CD4-positive, alpha-beta T cell (primary cell): ENCODE measurements around the gene PRMT1. TPM values are rescaled to one million over a fixed set of nuclear protein-coding genes. Genes with fewer than 3 reads are reported as not detected.

ENCODE experiments used
- ATAC-seq: fragments of 200-7000 bp; cut with Tn5 transposase; one replicate; pipeline ENCODE4 v1.10.0; 2022; ENCODE audit warnings: mild to moderate bottlenecking; ENCODE audit not compliant: poor library complexity
- CTCF ChIA-PET: fragments of 350-600 bp; sonication (Branson Sonifier 250); formaldehyde crosslinking; loops from one replicate; lab custom pipeline; 2021; ENCODE audit warnings: antibody characterized with exemption, inconsistent platforms; lab: Charles Lee
- POLR2A ChIA-PET: fragments of 350-600 bp; sonication (Branson Sonifier 250); formaldehyde crosslinking; loops from one replicate; lab custom pipeline; 2021; ENCODE audit warnings: antibody characterized with exemption, inconsistent platforms; lab: Charles Lee
- DNase-seq, 14 experiments: peaks; one replicate each; pipeline ENCODE4 v3.0.0-alpha.2; 2013 to 2020; ENCODE audit warnings: mixed read lengths in 2 of 14
- H3K27ac ChIP-seq, 2 donors: one replicate each; pipeline versions ENCODE4 v1.5.1 to v1.7.0; 2013; ENCODE audit warnings: low read length in 2 of 2, low read depth in 1 of 2, mild to moderate bottlenecking in 1 of 2
- H3K27me3 ChIP-seq, 2 experiments: 1 replicate in 1 of 2; 2 replicates in 1 of 2; pipeline versions ENCODE4 v1.6.1 to v1.7.0; 2013; ENCODE audit warnings: low read length in 2 of 2, control low read depth in 1 of 2, mild to moderate bottlenecking in 1 of 2, moderate library complexity in 1 of 2; ENCODE audit not compliant: insufficient read depth in 2 of 2, control insufficient read depth in 1 of 2
- H3K36me3 ChIP-seq: one replicate; pipeline ENCODE4 v1.6.1; 2013; ENCODE audit warnings: low read length, control low read depth; ENCODE audit not compliant: insufficient read depth
- H3K4me1 ChIP-seq: one replicate; pipeline ENCODE4 v1.6.1; 2013; ENCODE audit warnings: low read length, control low read depth; ENCODE audit not compliant: insufficient read depth
- H3K4me3 ChIP-seq: one replicate; pipeline ENCODE4 v1.5.1; 2013; ENCODE audit warnings: mild to moderate bottlenecking, low read length, moderate library complexity
- H3K9me3 ChIP-seq, 2 experiments: 1 replicate in 1 of 2; 2 replicates in 1 of 2; pipeline versions ENCODE4 v1.6.1 to v1.7.0; 2013; ENCODE audit warnings: low read length in 2 of 2, mild to moderate bottlenecking in 2 of 2, control low read depth in 1 of 2, moderate library complexity in 1 of 2; ENCODE audit not compliant: control insufficient read depth in 1 of 2, insufficient read depth in 1 of 2
- H3K27ac Mint-ChIP-seq: one replicate; pipeline ENCODE4 v1.8.0; 2020; ENCODE audit warnings: mixed read lengths
- H3K27me3 Mint-ChIP-seq: one replicate; pipeline ENCODE4 v1.8.0; 2021; ENCODE audit warnings: mixed read lengths
- H3K36me3 Mint-ChIP-seq: one replicate; pipeline ENCODE4 v1.8.0; 2021; ENCODE audit warnings: low read depth, mixed read lengths
- H3K4me1 Mint-ChIP-seq: one replicate; pipeline ENCODE4 v1.8.0; 2021; ENCODE audit warnings: low read depth, mixed read lengths
- H3K4me3 Mint-ChIP-seq: one replicate; pipeline ENCODE4 v1.8.0; 2020; ENCODE audit warnings: mild to moderate bottlenecking, mixed read lengths
- H3K9me3 Mint-ChIP-seq: one replicate; pipeline ENCODE4 v1.8.0; 2020; ENCODE audit warnings: mixed read lengths
- CTCF ChIP-seq: fragments of 200-600 bp; IDR thresholded peaks from one replicate; pipeline ENCODE4 v1.8.0; 2022; ENCODE audit warnings: antibody characterized with exemption, mild to moderate bottlenecking
- intact Hi-C, 2 experiments: fragments of 100-400 bp; cut with DNase I in 1 of 2; cut with micrococcal nuclease in 1 of 2; formaldehyde crosslinking; loops; one replicate each; pipeline versions ENCODE4 v1.15.1 to v1.9.0; 2023 to 2025; cut with DNase I, micrococcal nuclease
- total RNA-seq, 174 experiments: library from RNA in 2 of 174; stranded (reverse) in 2 of 174; gene quantifications; one replicate each; pipeline ENCODE4 v1.2.3 and lab custom pipeline; 2021 to 2026

The PRMT1 gene
- total RNA-seq, 2 experiments from 2014 or later = 41.5 to 46.4 TPM

- POLR2A ChIA-PET = interaction anchor here (1.1 to 6.7 kb wide), 9 partner anchors 14 to 167 kb away, joined by 3 to 125 read pairs (median 10); partner anchors contain the start of genes NOSIP, PRMT1, PRR12 and RPS11
- Histone ChIP-seq H3K27ac (peak overlapping the region; percentile 66 to 90), H3K4me3 (peak overlapping the region; percentile 62), H3K9me3 (no peaks in the 10 kb centered on the region), H3K36me3 (peaks cover 45% of the 10 kb centered on the region), H3K27me3 (no peaks in the 10 kb centered on the region), H3K4me1 (peaks cover 58% of the 10 kb centered on the region)
- TF ChIP-seq CTCF = no peak
- Mint-ChIP-seq H3K27me3 (no peaks in the 10 kb centered on the region), H3K36me3 (peaks cover 45% of the 10 kb centered on the region), H3K4me3 (peak overlapping the region; percentile 95), H3K4me1 (peaks cover 18% of the 10 kb centered on the region), H3K9me3 (no peaks in the 10 kb centered on the region), H3K27ac (peak overlapping the region; percentile 88)
- no peak for ATAC-seq
- DNase-seq = no peak
- CTCF ChIA-PET = interaction anchor here (1.2 to 1.8 kb wide), 4 partner anchors 13 to 93 kb away, joined by 3 to 7 read pairs (median 4); no protein-coding TSS in a partner anchor
- intact Hi-C loops = loop anchor here in 1 of 2 experiments (10.0 kb wide), 1 partner anchor 1408 kb away; the partner anchor contains the start of gene CARD8
These were observed 13.8 kb upstream of the PRMT1 start for GRCh38 chr19:49663224-49663623.

GRCh38 chr19:49664171-49665035 lies 12.7 kb upstream of the PRMT1 start:
- H3K9me3 ChIP-seq = no peaks in the 10 kb centered on the region
- H3K4me3 ChIP-seq = peak overlapping the region; percentile 62
- H3K27ac Mint-ChIP-seq = peak overlapping the region; percentile 88
- H3K27me3 ChIP-seq = no peaks in the 10 kb centered on the region
- peaks cover 48% of the 10 kb centered on the region for H3K4me1 ChIP-seq
- H3K36me3 Mint-ChIP-seq = peaks cover 36% of the 10 kb centered on the region
- ChIA-PET POLR2A (interaction anchor here (0.6 to 6.7 kb wide), 18 partner anchors 8 to 699 kb away, joined by 3 to 125 read pairs (median 4); partner anchors contain the start of genes FUZ, NOSIP, PIH1D1 and PRMT1), CTCF (interaction anchor here (1.1 to 1.8 kb wide), 5 partner anchors 12 to 191 kb away, joined by 3 to 7 read pairs (median 5); no protein-coding TSS in a partner anchor)
- no peak for TF ChIP-seq CTCF
- intact Hi-C loops = loop anchor here (1.0 to 10.0 kb wide), 6 partner anchors 14 to 1410 kb away; partner anchors contain the start of genes CARD8 (in 1 of the 2), PRR12 (in 1 of the 2), RRAS (in 1 of the 2) and SCAF1 (in 1 of the 2)
- H3K4me3 Mint-ChIP-seq = peak overlapping the region; percentile 95
- H3K27me3 Mint-ChIP-seq = no peaks in the 10 kb centered on the region
- H3K27ac ChIP-seq = peak overlapping the region; percentile 51 to 90
- DNase-seq (peak; percentile 86 to 97 (median 94)), ATAC-seq (peak; percentile 69)
- H3K36me3 ChIP-seq = peaks cover 34% of the 10 kb centered on the region
- peaks cover 18% of the 10 kb centered on the region for H3K4me1 Mint-ChIP-seq
- no peaks in the 10 kb centered on the region for H3K9me3 Mint-ChIP-seq

GRCh38 chr19:49665036-49665350 lies 12.1 kb upstream of the PRMT1 start:
- ChIA-PET POLR2A (interaction anchor here (0.7 to 6.7 kb wide), 11 partner anchors 9 to 213 kb away, joined by 4 to 125 read pairs (median 8); partner anchors contain the start of genes FUZ, NOSIP, PIH1D1 and PRMT1), CTCF (interaction anchor here (0.9 to 1.8 kb wide), 4 partner anchors 11 to 191 kb away, joined by 3 to 7 read pairs (median 4); no protein-coding TSS in a partner anchor)
- DNase-seq (peak in 1 of 14 experiments; percentile 32), ATAC-seq (no peak)
- H3K27me3 ChIP-seq = no peaks in the 10 kb centered on the region
- H3K9me3 ChIP-seq = no peaks in the 10 kb centered on the region
- no peaks in the 10 kb centered on the region for H3K9me3 Mint-ChIP-seq
- H3K4me3 ChIP-seq = peak overlapping the region; percentile 62
- peak overlapping the region; percentile 51 to 90 for H3K27ac ChIP-seq
- peak overlapping the region; percentile 88 for H3K27ac Mint-ChIP-seq
- peaks cover 29% of the 10 kb centered on the region for H3K36me3 ChIP-seq
- no peak for TF ChIP-seq CTCF
- H3K36me3 Mint-ChIP-seq = peaks cover 34% of the 10 kb centered on the region
- no peaks in the 10 kb centered on the region for H3K27me3 Mint-ChIP-seq
- H3K4me1 Mint-ChIP-seq = peaks cover 18% of the 10 kb centered on the region
- intact Hi-C loops = loop anchor here (1.0 to 10.0 kb wide), 5 partner anchors 13 to 1410 kb away; partner anchors contain the start of genes CARD8 (in 1 of the 2), PRR12 (in 1 of the 2) and SCAF1 (in 1 of the 2)
- H3K4me1 ChIP-seq = peaks cover 44% of the 10 kb centered on the region
- peak overlapping the region; percentile 95 for H3K4me3 Mint-ChIP-seq
